ENCODE measurements around the gene TJP3.
A peak's percentile ranks its signal among the peaks of the same experiment; 100 is the strongest.

The TJP3 gene

DNA sequence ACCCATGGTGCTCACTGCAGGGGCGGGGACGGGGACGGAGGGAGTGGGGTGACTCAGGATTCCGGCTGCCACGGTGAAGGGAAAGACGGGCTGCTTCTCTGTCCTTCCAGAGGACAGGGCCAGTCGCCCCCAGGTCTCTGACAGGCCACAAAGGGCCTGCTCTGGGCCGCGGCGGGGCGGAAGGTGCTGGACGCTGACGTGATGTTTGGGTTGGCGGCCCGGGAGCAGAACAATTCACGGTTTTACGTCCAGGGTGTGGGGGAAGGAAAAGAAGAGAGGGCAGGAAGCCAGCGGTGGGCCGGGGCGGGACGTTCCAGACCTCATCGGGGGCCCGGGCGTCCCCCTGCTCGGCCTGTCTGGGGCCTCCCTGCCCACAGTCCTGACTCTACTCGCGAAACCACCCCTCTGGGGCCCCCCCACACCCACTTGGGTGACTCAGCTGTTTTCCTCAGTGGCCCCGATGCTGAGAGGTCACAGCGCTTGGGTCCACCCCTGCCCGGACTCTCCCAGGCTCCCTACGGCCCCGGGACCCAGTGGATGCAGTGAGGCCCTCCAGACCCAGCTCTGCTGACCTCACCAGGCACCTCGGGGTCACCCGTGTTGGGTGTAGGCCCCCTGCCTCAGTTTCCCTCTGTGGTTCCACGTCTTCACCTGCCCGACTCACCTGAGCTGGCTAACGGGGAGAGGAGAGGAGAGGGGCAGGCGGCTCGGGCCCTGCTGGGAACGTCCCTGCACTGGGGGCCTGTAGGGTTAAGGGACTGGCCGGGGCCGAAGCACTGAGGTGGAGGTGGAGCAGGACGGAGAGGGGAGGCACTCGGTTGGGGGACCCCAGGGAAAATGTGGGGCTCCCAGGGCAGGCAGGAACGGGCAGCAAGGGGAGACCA, 37.1 kb upstream of the TJP3 start:
- DNase-seq (ENCODE audit: low read depth) = peak; percentile 78

DNA sequence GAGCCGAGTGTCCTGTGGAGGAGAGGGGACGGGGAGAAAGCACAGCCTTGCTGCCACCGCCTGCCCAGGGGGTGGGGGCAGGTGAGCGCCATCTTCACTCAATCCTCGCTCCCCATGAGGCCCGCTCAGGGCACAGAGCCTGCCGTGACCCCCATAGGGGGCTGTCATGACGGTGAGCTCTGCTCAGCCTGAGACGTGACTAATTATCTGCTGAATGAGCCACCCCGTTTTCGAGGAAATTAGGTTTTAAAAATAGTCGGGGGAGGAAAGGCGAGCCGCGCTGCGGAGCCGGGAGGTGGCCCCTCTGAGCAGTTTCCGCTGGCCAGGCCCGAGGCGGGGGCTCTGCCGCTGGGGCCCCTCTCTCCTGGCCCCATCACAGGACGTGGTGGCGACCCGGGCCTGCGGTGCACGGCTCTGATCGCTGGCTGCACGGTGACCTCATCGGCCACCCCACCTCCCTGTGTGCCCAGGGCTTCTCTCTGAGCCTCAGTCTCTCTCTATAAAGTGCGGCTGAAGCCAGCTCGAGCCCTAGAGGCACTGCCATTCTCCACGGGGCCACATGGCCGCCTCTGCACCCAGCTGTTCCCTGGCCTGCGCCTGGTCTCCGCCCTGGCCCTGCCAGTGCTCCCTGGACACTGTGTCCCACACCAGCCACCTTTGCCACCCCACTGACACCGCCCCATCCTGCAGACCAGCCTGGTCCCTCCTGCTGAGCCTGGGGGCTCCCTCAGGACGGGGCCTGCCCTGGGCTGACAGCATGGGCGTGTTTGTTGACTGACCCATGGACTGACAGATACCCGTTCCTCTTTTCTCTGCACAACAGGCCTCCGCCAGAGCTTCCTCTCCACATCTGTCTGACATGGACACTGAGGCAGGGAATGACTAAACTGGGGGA, 36.3 kb upstream of the TJP3 start:
- no peak for DNase-seq (ENCODE audit: low read depth)

DNA sequence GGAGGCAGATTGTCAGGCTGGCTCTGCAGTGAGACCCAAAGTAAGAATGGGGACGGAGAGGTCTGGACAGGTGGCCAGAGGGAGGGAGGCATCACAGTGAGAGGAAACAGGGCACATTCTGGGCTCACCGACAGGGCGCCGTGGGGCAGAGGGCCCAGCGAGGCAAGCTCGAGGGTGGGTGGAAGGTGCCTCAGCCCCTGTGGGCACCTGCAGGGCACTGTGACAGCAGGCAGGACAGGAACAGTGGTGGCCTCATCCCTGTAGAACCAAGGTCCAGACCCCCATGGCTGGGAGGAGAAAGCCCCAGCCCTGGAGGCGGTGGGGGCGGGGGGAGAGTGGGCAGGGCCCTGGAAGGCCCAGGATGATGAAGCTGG, 35.6 kb upstream of the TJP3 start:
- DNase-seq (ENCODE audit: low read depth) = no peak

DNA sequence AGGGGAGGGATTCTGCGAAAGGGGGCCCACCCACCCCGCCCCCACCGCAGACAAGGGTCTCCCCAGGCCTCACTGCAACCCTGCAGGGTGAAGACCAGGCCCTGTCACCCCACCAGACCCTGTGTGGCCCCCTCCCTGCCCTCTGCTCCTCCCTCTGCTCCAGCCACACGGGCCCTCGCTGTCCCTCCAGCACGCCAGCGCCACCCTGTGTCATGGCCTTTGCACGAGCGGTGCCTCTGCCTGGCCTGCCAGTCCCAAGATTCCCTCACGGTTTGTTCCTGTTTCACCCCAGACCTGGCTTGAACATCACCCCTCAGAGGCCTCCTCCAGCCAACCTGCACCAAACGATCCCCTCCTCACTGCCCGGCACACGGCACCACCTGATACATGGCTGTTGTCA, 35.2 kb upstream of the TJP3 start:
- DNase-seq (ENCODE audit: low read depth) = no peak

DNA sequence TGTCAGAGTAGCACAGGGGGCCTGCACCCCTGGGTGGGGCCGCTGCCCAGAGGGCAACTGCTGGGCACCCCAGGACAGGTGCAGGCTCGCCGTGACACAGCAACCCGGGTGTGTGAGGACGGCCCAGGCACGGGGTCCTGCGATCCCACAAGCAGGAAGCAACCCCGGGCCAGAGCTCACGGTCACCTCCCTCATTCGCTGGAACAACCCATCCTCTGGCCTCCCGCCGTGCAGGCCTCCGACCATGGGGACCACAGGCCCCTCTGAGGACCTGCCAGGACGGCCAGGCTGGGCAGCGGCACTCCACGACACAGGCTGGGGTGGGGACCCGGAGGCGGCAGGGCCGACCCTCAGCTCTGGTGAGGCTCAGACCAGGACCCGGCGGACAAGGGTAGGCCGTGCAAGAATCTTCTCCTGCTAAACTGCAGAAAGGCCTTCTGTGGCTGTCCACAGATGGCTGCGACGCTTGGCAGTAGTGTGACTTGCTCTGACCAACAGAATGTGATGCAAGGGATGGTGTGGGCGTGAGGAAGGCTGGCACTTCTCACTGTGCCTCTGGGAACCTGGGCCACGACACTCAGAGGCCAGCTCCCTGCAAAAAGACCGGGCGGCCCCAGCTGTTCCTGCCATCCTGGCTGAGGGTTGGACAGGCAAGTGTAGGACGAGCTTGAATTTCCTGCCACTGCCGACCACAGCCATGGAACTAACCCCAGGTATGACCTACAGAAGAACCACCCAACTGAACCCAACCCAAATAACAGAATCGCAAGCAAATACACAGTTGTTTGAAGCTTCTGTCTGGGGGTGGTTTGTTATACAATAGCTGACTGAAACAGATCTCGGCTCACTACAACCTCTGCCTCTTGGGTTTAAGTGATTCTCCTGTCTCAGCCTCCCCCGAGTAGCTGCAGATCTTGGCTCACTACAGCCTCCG, 34.4 kb upstream of the TJP3 start:
- no peak for DNase-seq (ENCODE audit: low read depth)

DNA sequence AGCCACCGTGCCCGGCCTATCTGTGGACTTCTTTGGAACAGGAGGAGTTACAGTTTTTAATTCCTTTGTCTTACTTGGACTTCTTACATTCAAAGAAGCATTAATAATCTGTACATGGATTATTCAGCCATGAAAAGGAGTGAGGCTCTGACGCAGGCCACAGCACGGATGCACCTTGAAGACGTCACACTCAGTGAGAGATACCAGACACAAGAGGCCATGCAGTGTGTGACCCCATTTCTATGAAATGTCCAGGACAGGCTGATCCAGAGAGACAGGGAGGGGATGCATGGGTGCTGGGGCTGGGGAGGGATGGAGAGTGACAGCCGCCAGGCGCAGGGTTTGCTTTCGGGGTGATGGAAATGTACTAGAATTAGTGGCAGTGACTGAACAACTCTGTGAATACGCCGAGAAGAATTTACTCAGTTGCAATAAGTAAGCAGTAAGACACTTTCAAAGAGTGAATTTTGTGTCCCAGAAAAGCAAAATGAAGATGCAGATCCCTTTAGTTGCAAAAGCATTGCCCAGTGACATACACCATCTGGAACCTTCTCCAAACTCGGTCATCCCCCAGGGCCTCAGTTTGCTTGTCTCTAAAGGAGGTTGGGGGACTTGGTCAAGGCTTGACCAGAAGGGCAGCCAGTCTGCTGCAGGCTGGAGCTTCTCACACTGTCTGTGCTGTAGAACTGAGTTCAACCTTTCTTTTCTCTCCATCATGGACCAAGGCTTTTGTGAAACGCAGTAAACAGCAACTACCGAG, 33.2 kb upstream of the TJP3 start:
- DNase-seq (ENCODE audit: low read depth) = no peak

DNA sequence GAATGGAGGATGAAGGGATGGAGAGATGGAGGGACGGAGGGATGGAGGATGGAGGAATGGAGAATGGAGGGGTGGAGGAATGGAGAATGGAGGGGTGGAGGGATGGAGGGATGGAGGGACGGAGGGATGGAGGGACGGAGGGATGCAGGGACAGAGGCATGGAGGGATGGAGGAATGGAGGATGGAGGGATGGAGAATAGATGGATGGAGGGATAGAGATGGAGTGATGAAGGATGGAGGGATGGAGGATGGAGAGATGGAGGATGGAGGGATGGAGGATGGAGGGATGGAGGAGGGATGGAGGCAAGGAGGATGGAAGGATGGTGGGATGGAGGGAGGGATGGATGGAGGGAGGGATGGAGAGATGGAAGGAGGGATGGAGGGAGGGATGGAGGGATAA, 30.0 kb upstream of the TJP3 start:
- no peak for DNase-seq (ENCODE audit: low read depth)

DNA sequence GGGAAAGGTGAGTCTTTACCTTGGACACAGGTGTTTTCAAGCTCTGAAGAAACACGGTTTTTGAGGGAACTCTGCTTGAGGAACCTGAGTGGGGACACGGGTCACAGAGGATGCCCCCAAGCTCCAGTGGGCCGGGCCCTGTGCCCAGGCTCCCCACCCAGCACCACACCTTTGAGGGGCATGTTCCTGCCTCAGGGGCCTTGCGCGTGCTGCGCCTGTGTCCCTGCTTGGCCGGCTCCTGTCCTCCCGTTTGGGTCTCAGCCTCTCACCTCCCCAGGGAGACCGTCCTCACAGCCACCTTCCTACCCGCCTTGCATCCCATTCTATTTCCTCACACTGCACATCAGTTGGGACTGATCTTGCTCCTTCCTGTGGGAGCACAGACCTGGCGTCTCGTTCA, 29.0 kb upstream of the TJP3 start:
- no peak for DNase-seq (ENCODE audit: low read depth)

DNA sequence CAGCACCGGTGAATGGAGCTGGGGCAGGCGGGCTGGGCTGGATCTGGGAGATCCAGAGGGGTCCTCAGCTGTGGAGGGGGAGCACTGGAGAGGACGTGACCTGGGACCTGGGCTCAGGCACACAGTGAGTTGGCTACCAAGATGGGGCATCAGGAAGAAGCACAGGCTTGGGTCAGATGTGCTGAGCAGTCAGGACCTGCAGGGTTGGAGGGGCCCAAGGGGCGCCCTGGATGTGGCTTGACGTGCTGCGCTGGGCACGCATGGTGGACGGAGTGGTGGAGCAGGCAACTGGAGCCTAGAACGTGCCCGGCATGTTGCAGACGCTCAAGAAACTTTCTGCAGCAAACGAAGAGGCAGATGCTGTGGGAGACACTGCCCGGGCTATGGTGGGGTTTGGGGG, 28.6 kb upstream of the TJP3 start:
- DNase-seq (ENCODE audit: low read depth) = no peak

DNA sequence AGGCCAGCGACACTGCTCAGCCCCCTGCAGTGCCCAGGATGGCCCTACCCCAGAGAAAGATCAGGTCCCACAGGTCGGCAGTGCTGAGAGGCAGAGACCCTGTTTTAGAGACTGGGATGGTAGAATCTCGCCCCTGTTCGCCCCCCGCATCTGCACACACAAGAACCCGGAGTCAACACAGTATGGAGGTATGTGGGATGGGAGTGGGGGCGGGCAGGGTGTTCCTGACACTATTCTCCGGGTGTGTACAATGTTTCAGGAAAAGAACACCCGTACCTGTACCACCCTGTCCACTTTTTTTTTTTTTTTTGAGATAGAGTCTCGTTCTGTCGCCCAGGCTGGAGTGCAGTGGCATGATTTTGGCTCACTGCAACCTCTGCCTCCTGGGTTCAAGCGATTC, 27.2 kb upstream of the TJP3 start:
- no peak for DNase-seq (ENCODE audit: low read depth)

DNA sequence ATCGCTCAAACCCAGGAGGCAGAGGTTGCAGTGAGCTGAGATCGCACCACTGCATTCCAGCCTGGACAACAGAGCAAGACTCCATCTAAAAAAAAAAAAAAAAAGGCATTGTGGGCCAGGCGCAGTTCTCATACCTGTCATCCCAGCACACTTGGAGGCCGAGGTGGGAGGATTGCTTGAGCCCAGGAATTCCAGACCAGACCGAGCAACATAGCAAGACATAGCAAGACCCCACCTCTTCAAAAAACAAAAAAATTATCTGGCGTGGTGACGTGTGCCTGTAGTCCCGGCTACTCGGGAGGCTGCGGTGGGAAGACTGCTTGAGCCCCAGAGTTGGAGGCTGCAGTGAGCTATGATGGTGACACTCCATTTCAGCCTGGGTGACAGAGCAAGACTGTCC, 25.9 kb upstream of the TJP3 start:
- no peak for DNase-seq (ENCODE audit: low read depth)

DNA sequence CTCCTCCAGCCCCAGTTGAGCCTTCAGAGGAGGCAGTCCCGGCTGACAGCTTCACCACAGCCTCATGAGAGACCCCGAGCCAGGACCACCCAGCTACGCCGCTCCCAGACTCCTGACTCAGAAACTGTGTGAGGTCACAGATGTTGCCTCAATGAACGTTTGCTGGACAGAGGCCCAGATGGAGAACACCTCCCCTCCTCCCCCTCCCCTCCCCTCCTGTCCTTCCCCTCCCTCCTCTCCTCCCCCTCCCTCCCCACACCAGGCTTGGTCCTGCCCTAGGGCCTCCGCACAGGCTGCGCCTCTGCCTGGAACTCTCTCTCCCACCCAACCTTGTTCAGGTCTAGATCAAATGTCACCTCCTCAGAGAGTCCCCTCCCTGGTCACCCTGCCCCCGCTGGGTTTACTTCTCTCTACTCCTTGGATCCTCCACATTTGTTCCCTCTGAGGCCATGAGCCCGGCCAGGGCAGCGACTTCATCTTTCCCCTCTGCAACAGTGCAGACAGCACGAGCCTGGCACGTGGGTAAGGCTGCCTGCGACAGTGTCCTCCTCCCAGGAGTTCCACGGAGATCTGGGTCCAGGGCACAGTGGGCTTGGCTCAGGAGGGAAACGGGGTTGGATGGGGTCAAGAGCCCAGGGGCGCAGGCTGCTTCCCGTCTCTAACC, 25.3 kb upstream of the TJP3 start:
- no peak for DNase-seq (ENCODE audit: low read depth)

DNA sequence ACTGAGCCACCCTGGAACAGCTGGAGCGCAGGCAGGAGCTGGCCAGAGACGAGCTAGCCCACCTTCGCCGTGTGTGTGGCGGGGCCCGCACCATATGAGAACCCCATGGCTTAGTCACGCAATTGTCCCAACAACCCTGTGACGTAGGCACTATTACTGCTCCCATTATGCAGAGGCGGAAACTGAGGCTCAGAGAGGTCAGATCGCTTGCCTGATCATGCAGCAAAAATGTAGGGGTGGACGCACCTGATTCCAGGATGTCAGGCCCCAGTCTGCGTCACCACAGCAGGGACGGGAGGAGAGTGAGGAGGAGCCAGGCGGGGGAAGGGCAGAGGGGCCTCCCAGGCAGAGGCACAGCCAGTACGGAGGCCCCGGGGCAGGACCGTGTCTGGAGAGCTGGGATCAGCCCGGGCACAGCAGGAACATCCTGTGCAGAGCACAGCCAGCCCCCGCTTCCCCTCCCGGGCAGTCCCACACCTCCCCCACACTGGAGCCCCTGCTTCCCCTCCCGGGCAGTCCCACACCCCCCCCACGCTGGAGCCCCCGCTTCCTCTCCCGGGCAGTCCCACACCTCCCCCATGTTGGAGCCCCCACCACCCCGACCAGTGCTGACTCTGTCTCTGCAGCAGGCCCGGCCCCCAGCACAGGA, 24.7 kb upstream of the TJP3 start:
- DNase-seq (ENCODE audit: low read depth) = no peak

DNA sequence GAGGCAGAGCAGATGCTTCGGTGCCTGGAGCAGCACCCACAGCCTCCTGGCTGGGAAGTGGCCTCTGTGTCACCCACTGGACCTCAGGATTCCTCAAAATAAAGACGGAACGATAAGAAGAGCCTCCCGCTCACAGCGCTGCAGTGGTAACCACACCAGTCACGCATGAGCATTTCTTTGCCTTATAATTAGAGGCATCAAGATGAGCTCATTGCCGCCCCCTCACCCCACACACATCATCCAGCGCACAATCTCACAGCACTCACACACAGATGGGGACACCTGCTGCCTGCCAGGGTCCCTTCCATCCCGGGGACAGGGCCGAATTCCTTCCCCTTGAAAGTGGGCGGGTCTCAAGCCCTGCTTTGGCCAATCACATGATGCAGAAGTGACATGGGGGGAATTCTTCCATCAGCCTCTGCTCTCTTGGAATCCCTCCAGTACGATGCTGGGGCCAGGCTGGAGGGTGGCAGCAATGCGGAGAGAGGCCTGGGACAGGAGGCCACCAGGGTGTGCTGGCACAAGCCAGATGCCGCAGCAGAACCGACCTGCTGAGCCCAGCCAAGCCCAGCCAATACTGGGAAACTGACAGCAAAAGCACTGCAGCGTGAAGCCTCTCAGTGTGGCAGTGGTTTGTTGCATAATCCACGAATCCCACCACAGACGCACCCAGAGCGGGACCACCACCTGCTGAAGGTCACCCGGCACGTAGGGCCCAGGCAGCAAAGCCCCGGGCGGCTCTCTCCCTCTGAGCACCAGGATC, 23.9 kb upstream of the TJP3 start:
- DNase-seq (ENCODE audit: low read depth) = no peak

DNA sequence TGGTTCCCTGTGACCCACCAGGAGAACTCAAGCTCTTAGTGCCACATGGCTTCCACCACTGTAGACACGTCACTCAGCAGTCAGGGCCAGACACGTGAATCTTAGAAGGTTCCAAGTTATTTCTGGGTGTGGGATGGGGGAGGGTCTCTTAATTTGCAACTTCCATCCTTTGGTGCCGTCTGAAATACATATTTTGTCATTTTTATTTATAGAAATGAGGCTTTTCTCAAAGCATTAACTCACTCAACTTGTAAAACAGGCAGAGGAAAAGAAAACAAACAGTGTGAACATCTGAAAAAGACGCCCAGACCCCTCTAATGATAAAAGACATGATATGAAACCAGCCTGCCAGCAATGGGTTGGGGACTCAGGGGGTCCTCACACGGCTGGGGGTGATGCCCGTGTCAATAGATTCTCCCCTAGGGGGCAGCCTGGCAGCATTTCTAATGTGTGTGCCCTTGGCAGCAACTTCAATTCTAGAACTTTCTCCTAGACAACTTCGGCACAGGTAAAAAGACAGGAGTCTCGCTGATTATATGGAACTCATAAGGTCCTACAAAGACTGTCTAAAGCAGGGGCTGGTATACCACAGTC, 23.3 kb upstream of the TJP3 start:
- DNase-seq (ENCODE audit: low read depth) = no peak

DNA sequence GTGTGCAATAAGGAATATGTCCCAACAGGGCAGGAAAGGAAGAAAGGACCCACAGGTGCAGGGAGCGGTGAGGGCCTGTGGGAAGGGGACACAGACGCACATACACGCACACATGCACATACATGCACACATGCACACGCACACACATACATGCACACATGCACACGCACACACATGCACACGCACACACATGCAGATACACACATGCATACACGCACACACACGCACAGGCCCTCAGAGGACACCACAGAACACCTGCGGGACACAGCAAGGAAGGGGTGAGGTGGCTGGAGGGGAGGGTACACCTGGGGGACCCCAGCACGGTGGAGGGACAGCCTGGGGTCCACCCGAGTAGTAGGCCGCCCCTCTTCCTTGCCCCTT, 20.8 kb upstream of the TJP3 start:
- no peak for DNase-seq (ENCODE audit: low read depth)

DNA sequence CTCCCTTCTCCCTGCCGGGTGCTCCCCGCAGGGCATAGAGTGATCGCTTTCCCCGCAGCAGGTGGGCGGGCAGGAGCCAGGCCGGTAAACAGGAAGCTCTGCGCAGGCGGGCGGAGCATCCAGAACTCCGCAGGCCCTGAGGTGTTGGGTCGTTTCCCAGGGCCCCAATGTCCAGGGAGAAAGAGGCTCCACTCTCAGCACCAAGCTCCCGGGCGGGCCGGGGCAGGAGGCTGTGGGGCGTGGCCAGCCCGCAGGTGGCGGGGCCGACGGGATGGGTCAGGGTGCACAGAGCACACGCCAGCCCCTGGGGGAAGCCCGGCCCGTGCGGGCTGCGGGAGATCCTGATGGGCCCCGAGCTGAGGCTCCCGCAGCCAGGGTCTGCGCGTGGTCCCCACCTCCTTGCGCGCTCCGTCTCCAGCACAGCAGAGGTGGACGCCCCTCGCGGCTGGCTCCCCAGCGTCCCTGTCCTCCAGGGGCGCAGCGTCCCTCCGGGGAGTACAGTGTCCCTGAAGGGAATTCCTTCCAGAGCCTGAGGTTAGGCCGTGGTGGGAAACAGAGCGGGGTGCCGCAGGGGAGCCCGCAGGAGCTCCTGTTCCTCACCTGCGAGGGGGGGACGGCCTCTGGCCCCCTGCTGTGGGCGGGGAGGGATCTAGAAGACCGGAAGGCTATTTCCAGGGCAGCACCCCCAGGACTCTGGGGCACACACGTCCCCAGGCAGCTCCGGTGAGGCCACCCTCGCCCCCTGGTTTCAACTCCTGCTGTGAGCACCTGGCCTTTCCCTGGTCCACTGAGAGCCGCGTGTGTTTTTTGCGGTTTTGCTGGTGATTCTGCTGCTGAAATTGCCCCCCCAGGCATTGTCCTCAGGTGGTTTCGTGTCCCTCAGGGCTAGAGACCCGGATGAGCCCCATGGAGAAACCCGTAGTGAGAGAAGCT, 20.1 kb upstream of the TJP3 start:
- DNase-seq (ENCODE audit: low read depth) = no peak
